NCI-H345 (cell line): Measurements from ENCODE around the gene BCL11B.

Experiments used
- DNase-seq: peaks from one replicate; lab custom pipeline; 2025; lab: John Stamatoyannopoulos, UW

Gene BCL11B

GRCh38 chr14:99271951-99272631 is at the start of gene BCL11B:
Gene BCL11B (minus strand): TSS chr14:99272197. CDS start chr14:99271218, 979 bp downstream.
- DNase-seq: peak; percentile 97

- no peak for DNase-seq
These were observed 49.4 kb upstream of the BCL11B start for GRCh38 chr14:99321236-99321925.

- DNase-seq: no peak
These were observed 48.7 kb upstream of the BCL11B start for GRCh38 chr14:99320621-99321235.

- peak; percentile 48 for DNase-seq
These were observed 48.1 kb upstream of the BCL11B start for GRCh38 chr14:99320105-99320572.

- no peak for DNase-seq
These were observed 46.9 kb upstream of the BCL11B start for GRCh38 chr14:99318959-99319295.

- no peak for DNase-seq
These were observed 46.3 kb upstream of the BCL11B start for GRCh38 chr14:99318091-99318958.

- no peak for DNase-seq
These were observed 45.5 kb upstream of the BCL11B start for GRCh38 chr14:99317231-99318090.

- DNase-seq: no peak
These were observed 44.5 kb upstream of the BCL11B start for GRCh38 chr14:99316281-99317163.

GRCh38 chr14:99315197-99315596 is 43.2 kb upstream of the BCL11B start:
- DNase-seq: no peak

- DNase-seq: no peak
These were observed 42.6 kb upstream of the BCL11B start for GRCh38 chr14:99314623-99315022.

GRCh38 chr14:99313234-99313633 is 41.2 kb upstream of the BCL11B start:
- no peak for DNase-seq

GRCh38 chr14:99312106-99312505 is 40.1 kb upstream of the BCL11B start:
- DNase-seq: no peak

- no peak for DNase-seq
These were observed 37.3 kb upstream of the BCL11B start for GRCh38 chr14:99309220-99309766.

- no peak for DNase-seq
These were observed 32.2 kb upstream of the BCL11B start for GRCh38 chr14:99304208-99304607.

- no peak for DNase-seq
These were observed 28.2 kb upstream of the BCL11B start for GRCh38 chr14:99300190-99300589.

- no peak for DNase-seq
These were observed 24.5 kb upstream of the BCL11B start for GRCh38 chr14:99296517-99296916.

GRCh38 chr14:99289394-99290189 is 17.6 kb upstream of the BCL11B start:
- DNase-seq: no peak

- DNase-seq: no peak
These were observed 17.0 kb upstream of the BCL11B start for GRCh38 chr14:99288948-99289347.
